ENCODE results near the gene PLEKHM3.

GRCh38 chr2:207868855-207869596 is 156.3 kb downstream of the PLEKHM3 start:
- no peak for TF ChIP-seq POLR2A (IDR thresholded peaks at IDR 0.05)
- no peak for TF ChIP-seq CTCF (IDR thresholded peaks at IDR 0.05)
- TF ChIP-seq EP300 (IDR thresholded peaks at IDR 0.05) = no peak
